T-helper 1 cell treated with Interleukin-12 subunit alpha and Interleukin-12 subunit beta and Interleukin-4 antibody, amounts not matched to agents 30 ng/mL and 1 ng/mL, for 36 hours (primary cell): Measurements from ENCODE around the gene TLCD1. TPM values are rescaled to one million over a fixed set of nuclear protein-coding genes. Genes with fewer than 3 reads are reported as not detected.

Experiments
- intact Hi-C: fragments of 100-400 bp; cut with micrococcal nuclease; formaldehyde crosslinking; loops from one replicate; pipeline ENCODE4 v1.15.1; 2024
- total RNA-seq: library from RNA; stranded (reverse); gene quantifications from 2 replicates; pipeline ENCODE4 v1.2.3, GENCODE V29; 2022

Gene TLCD1, protein sequence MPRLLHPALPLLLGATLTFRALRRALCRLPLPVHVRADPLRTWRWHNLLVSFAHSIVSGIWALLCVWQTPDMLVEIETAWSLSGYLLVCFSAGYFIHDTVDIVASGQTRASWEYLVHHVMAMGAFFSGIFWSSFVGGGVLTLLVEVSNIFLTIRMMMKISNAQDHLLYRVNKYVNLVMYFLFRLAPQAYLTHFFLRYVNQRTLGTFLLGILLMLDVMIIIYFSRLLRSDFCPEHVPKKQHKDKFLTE
- total RNA-seq: 1.1 and 1.2 TPM in 2 replicates

- intact Hi-C loops: loop anchor here (2.0 to 5.0 kb wide), 2 partner anchors 391 to 841 kb away; partner anchors contain the start of genes ABHD15 and TP53I13
These were observed at the start of gene TLCD1 for GRCh38 chr17:28726226-28726626. TSS of gene TLCD1 (minus strand) at chr17:28726233. CDS start at chr17:28726097, 136 bp downstream.

GRCh38 chr17:28774206-28774605 lies 48.2 kb upstream of the TLCD1 start:
- intact Hi-C loops: no loop called here

DNA sequence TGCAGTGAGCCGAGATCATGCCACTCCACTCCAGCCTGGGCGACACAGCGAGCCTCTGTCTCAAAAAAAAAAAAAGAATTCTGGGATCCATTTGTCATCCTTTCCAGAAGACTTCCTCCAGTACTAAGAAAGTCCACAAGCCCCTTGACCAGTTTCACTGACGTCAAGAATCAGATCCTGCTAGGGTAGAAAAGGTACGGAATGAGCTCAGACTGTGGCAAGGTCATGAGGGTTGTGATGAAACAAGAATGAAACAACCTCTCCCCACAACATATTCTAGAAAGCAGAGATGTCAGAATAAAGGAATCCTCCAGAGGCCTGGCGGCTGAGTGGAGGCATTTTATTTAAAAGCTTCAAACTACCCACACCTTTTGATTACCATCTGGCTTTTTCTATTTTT lies 47.7 kb upstream of the TLCD1 start:
- intact Hi-C loops: no loop called here

DNA sequence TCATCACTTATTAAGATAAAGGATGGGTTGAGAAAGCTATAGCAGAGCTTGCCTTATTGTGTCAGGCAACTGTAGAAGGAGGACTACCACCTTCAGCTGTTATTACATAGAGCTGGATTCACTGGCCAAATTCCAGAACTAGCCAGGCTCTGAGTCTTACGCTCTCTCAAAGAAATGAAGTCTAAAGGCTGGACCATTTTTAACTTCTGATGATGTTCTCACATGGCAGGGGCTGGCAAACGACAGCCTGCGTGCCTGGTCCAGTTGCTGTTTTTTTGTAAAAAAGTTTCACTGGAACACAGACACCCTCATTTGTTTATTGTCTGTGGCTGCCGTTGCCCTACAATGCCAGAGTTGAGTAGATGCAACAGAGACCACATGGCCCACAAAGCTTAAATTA lies 39.0 kb upstream of the TLCD1 start:
- intact Hi-C loops: no loop called here

DNA sequence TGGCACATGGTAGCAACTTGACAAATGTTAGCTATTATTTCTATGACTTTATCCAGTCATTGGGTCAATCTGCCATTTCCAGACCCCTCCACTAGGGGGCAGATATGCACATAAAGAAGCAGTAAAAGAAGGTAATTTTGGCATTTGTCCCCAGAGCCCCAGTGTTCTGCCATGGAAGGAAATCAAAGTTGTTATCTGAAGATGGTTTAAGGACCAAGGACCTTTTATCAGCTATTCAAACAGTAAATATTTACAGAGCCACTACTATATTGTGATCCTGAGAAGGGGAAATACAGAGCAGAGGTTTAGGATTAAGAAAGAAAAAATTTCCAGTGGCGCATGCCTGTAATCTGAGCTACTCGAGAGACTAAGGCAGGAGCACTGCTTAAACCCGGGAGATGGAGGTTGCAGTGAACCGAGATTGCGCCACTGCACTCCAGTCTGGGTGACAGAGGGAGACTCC lies 37.8 kb upstream of the TLCD1 start:
- intact Hi-C loops: loop anchor here (1.0 kb wide), 6 partner anchors 37 to 188 kb away; partner anchors contain the start of genes DHRS13 and FAM222B

GRCh38 chr17:28763137-28763799 lies 37.2 kb upstream of the TLCD1 start:
- intact Hi-C loops: loop anchor here (1.0 kb wide), 6 partner anchors 36 to 189 kb away; partner anchors contain the start of genes DHRS13 and FAM222B

DNA sequence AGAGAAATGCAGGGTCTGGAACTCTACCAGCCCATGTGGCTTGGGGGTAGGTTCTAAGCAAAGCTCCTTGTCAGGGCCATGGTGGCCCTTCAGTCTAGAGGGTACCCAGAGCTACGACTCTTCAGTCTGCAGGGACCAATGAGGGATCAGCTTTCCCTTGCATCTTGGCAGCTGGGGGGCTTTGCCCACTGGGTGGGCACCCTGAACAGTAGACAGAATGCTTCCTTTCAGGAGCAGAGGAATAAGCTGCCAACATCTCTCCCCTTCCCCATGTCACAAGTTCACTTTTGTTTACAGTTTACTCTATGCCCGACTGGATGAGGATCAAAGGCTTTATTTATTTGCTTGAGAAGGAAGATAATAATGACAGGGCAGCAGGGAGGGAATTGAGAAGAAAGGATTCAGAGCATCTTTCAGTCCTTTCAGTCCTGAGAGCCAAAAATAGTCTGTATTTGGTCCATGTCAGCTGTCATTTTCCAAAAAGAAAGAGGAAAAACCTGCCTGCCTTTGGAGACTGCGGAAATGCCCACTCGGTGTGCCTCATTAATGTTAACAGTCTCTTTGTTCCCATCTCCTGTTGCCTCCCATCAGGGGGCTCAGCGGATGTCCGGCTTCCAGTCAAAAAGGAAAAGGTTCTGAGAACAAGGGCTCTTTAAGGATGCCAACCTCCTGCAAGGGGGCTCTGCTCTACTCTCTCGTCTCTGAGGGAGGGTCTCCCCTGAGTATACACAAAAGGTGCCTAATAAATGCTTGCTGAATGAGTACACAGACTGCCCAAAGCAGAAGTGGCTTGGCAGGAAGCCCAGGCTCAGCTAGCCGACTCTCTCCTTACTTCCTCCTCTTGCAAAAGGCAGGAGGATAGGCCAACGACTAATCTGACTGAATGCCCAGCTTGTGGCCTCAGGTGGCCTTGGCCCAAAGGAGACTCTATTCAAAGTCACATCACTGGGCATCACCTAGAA lies 34.8 kb upstream of the TLCD1 start:
- intact Hi-C loops: no loop called here

GRCh38 chr17:28759256-28759865 lies 33.3 kb upstream of the TLCD1 start:
- intact Hi-C loops: no loop called here

- intact Hi-C loops: no loop called here
These were observed 32.5 kb upstream of the TLCD1 start for GRCh38 chr17:28758411-28759121.

GRCh38 chr17:28756049-28756804 lies 30.2 kb upstream of the TLCD1 start:
- intact Hi-C loops: no loop called here

GRCh38 chr17:28755486-28755885 lies 29.5 kb upstream of the TLCD1 start:
- intact Hi-C loops: no loop called here

- intact Hi-C loops: no loop called here
These were observed 25.8 kb upstream of the TLCD1 start for GRCh38 chr17:28751600-28752366.

DNA sequence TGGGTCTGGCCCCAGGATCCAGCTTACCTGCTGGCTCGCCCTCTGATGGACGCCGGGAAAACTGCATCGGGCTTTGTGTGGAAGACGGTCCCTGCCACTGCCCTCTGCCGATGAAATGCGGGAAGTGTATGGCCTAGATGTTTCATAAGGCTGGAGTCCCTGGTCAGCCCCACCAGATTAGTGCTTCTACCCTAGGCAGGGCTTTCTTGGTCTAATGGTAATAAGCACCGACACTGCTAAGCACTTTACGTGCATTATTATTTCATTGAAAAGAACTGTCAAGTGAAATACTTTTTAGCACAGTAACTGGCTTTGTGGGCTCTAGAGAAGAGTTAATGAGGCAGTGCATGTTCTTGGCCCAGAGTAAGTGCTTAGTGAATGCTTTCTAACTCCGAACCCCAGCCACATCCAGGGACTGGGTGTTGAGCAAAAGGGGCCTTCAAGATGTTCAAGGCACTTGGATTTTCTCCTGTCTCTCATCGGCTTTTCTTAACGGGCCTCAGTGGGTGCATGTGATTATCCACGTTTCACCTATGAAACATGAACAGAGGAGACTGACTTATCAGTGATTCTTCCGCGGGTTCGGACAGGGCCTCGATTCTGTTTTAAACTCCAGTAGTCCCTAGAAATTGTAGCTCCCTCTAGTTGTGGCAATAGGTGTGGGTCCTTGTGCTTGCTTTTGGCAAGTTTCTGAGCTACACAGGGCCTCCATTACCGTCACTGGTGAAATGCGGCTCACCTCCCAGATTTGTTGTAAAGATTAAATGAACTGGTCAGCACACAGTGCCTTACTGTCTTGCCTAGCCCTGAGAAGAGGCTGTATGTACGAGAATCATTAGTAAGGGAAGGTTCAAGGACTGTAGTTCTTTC lies 24.4 kb upstream of the TLCD1 start:
- intact Hi-C loops: loop anchor here (1.0 kb wide), 2 partner anchors 23 to 103 kb away; no protein-coding TSS in a partner anchor

GRCh38 chr17:28749516-28750177 lies 23.6 kb upstream of the TLCD1 start:
- intact Hi-C loops: loop anchor here (1.0 kb wide), 2 partner anchors 22 to 102 kb away; no protein-coding TSS in a partner anchor

DNA sequence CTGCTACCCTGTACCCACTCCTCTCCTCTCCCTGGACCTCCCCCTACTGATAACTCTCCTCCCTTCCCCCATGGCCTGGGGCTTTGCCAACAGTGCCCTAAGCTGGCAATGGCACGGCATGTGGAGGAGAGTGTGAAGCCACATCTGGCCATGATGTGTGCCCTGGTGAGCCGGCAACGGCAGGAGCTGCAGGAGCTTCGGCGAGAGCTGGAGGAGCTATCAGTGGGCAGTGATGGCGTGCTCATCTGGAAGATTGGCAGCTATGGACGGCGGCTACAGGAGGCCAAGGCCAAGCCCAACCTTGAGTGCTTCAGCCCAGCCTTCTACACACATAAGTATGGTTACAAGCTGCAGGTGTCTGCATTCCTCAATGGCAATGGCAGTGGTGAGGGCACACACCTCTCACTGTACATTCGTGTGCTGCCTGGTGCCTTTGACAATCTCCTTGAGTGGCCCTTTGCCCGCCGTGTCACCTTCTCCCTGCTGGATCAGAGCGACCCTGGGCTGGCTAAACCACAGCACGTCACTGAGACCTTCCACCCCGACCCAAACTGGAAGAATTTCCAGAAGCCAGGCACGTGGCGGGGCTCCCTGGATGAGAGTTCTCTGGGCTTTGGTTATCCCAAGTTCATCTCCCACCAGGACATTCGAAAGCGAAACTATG lies 23.0 kb upstream of the TLCD1 start:
- intact Hi-C loops: no loop called here
